CD4-positive, alpha-beta T cell treated with Interleukin-15 for 1 hour (primary cell): Measurements from ENCODE around the gene ACSL6.

Source experiments
- DNase-seq: peaks from one replicate; pipeline ENCODE4 v3.0.0-alpha.2; 2020

The ACSL6 gene

DNA sequence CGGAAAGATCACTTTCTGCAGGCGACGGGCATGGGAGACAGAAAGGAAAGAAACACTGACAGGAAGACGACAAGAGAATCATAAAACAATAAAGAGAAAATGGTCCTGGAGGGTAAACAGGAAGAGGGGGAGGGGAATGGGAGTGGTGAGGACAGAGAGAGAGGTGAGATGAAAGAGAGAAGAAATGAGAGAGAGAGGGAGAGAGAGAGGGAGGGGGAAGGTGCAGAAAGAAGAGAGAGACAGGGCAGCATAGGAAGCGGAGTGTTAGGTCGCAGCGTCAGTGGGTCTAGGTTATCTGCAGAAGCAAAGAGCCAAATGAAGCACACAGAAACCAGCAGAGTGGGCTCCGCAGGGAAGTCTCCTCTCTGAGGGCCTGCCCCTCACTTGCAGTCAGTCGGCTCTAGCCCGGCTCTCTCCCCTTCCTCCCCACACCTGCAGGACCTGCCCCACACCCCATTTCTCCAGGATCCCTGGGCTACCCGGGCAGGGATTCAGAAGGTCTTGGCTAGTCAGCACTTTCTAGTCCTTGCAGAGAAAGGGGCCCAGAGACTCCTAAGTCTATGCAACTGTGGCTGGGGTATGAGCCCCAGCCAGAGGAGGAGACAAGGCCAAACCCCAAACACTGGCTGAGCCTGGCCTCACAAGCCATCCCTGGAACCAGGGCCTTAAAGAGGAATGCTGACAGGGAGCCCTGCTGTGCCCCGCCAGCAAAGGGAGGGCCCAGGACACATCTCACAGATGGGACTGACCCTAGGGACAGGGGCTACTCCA is 36.3 kb downstream of the ACSL6 start:
- DNase-seq: no peak

DNA sequence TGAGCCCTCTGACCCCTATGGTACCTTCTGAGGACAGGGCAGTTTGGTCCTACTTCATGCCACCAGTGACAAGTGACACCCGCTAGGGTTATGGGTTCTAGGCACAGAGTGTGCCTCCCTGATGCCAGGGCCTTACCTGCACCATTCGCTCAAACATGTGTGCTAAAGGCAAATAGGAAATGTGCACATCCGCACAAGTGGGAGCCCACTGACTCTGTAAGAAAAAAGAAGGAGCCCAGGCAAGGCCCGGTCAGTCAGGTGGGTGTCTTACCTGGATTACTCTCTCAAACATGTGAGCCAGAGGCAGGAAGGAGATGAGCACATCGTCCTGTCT is 36.9 kb downstream of the ACSL6 start:
- DNase-seq: no peak

DNA sequence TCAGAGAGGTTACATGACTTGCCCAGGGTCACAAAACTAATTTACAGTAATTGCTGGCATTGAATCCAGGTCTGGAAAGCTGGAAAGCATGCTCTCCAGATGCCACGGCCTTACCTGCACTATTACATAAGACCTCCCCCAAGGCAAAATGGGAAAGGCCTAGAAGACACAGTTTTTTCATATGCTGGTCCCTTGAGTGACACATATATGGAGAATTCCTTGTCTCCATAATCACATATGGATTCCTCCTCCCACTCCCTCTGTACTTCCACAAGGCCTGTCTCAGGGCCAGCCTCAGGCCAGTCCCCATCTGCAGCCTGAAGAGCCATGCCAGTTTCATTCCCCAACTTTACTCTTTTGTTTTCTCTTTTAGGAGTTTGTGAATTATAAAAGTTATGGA is 37.4 kb downstream of the ACSL6 start:
- DNase-seq: no peak

DNA sequence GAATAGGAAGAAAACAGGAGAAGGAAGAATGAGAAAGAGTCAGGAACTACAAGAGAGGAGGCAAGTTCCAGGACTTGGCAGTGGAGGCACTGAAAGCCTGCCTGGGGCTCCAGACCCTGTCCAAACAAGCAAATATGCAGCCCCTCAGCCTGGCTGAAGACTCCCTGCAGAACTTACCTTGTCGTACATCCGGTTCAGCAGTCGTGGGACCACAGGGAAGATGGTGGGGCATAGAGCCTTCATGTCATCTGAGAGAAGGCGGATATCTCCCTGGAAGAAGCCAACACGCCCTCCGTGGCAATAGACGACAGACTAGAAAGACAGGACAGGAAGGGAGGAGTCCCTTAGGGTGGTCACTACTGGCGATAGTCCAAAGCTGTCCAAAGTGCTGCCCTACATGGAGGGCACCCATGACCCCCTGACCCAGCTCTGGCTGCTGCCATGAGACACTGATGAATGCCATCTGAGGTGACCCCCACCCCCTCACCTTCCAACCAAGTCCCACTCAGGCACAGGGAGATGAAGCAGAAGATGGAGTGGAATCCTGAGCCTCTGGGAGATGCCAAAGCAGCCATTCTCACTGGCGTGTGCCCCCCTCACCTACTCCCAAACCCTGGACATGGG is 38.3 kb downstream of the ACSL6 start:
- DNase-seq: no peak

DNA sequence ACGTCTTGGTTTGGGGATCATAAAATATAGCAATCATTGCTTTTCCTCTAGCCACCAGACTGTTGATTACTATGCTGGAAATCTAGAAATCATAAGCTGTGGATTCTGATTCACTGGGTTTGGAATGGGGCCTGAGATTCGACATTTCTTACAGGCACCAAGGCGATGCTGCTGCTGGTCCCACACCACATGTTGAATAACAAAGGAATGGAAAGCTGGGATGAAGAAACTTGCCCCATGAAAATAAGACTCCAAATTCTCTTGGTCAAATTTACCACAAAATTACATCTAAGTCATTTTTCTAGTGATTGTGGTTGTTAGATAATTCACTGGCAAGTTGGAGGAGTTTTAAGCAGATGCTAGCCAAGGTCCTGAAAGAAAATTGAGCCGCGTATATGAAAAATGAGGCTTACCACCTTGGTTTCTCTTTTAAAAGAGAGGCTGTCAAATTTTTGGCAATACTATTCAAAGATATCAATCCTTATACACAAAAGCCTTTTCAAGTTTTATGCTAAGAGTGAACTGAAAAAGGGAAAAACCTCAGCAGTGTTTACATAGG is 43.0 kb downstream of the ACSL6 start:
- DNase-seq: no peak

- DNase-seq: no peak
Measured at GRCh38 chr5:131966551-131966950, 44.9 kb downstream of the ACSL6 start.

GRCh38 chr5:131965826-131966415 is 45.5 kb downstream of the ACSL6 start:
- no peak for DNase-seq

GRCh38 chr5:131959906-131960305 is 51.6 kb downstream of the ACSL6 start:
- no peak for DNase-seq

DNA sequence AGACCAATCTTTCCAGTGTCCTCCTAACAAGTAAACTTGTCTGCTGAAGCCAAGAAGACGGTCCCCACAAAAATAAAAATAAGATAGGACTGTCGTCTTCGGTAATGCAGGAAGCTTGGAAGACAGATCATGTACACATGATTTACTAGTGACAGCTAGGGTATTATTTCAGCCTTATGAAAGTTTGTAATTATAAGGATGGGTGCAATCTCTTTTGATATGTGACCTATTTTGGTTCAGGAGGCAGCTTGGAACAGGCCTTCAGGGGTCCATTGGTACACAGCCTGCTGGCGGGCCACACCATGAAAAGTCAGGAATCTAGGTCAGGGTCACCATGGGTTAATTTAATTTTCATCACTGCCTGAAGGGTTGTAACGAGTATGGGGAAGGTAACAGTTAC is 52.3 kb downstream of the ACSL6 start:
- no peak for DNase-seq

DNA sequence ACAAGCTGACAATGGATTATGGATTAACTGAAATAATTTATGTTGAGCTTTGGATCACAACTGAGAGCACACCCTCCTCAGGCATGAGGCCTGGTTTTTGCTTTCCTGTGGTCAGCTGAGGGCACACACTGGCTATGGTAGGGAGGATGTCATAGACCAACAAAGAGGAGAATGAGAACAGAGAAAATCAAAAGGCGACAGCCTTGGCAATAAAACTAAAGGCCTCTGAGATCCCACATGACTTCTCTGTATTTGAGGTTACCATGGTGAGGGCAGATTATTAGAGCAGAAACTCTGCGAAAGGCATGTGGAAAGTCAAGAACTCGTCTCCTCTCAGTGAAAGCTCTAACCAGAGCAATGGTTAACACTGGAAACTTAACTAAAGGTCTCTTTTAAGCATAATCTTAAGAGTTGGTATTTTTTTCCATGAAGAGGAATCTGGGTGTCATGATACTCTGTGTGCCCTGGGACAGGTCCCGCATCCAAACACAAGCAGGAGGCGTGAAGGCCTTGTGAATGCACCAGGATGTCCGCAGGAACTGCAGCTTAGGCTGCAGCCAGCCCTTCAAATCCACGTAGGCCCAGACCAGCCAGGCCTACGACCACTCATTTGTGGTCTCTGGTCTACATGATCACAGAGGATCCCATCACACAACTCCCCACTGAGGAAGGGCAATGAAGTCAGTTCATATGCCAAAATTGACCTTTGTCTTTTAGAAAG is 53.6 kb downstream of the ACSL6 start:
- no peak for DNase-seq

DNA sequence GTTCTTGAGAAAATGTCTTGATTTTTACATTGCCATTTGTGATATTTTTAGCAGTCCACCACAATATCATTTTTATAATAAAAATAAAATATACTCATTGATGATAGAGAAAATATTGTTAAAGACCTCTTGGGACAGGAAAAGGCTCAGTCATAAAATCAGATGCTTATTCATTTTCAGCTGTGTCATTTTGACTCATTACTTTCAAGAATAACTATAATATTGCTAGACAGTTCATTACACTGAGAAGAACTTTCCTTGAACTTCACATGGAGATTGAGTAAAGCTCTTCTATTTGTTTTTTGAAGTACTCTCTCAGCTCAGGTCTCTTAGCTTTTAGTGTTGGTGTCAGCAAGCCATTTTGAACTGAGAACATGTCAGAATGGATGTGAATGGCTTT is 57.5 kb downstream of the ACSL6 start:
- DNase-seq: no peak

DNA sequence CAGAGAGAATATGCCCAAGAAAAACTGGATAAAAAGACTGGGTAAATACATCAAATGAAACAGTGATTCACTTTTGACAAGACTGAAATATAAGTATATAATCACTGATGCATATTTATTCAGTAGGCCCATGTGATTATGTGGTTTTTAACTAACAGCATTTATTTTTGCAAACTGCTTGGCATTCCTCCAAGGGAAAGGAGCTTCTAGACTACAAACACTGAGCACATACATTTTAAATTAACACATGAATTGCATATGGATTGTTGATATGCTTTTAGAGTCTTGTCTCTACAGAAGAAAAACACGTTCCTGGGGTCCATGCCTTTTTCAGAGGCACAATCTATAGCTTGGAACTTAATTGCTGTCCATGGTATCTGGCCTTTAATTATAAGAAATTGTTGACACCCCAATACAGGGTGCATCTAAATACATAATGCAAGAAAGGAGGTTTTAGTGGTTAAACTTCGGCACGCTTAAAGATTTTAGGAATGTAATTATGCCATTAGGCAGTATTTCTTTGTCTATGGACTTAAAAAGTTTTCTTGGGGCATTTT is 59.1 kb downstream of the ACSL6 start:
- no peak for DNase-seq

DNA sequence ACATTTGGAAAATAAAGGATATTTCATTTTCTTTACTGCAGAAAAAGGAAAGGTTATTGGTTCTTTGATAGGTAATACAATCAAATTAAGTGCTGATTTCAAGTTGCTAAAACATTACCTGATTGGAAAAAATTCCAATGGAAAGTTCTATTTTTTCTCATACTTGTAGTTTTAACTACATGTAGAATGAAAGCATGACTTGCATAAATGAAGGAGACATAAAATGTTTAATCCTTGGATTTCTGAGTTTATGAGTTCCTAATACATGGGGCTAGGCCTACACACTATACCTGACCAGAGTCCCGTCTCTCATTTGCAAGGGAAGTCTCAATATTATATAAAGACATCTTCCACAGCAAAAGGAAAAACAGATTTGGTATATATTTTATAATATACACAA is 60.8 kb downstream of the ACSL6 start:
- no peak for DNase-seq

DNA sequence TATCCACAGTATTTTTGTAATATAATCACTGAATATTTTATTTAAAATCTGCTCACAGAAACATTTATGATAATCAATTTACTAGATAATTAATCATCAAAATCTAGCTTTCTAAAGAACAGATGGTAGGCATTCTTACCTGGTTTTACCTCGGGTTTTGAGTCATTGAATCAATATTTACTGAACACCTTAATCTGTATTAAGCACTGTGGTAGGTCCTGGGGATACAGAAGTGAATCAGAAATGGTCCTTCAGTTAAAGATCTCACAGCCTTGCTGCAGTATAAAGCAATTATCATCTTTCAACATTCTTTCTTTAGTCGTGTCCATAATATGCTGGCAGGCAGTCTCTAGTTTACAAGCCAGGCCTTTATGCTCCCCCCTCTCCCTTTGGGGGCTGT is 64.0 kb downstream of the ACSL6 start:
- DNase-seq: no peak

- no peak for DNase-seq
Measured at GRCh38 chr5:131945551-131946168, 65.8 kb downstream of the ACSL6 start, which contains the start of gene MEIKIN. TSS of gene MEIKIN (minus strand) at chr5:131945663. CDS start at chr5:131945505, 158 bp downstream.

GRCh38 chr5:131944702-131945550 is 66.5 kb downstream of the ACSL6 start:
- DNase-seq: no peak

DNA sequence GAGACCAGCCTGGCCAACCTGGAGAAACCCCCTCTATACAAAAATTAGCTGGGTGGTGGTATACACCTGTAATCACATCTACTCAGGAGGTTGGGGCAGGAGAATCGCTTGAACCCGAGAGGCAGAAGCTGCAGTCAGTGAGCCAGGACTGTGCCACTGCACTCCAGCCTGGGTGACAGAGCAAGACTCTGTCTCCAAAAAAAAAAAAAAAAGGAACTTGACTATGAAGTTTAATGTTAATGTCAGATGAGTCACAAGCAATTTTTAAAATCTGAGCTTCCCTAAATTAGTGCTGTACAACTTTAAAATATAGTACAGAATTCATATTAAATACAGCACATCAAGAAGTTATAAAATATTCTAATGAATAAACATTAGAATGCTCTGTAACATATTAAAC is 67.5 kb downstream of the ACSL6 start:
- DNase-seq: peak; percentile 25

DNA sequence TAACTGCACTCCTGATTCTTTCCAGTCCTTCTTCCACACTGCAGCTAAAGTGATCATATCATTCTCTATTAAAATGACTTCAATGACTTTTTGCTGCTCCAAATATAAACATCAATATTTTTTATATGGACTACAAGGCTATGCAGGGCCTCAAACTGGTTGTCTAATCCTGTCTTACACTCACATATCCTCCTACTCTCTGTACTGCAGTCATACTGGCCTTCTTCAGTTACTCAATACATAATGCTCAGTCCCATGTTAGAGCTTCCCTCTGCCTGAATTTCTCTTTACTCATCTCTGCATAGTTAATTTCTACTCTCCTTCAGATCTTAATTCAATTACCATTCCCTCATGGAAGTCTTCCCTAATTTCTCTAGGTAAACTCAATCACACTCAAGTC is 69.4 kb downstream of the ACSL6 start:
- DNase-seq: no peak

DNA sequence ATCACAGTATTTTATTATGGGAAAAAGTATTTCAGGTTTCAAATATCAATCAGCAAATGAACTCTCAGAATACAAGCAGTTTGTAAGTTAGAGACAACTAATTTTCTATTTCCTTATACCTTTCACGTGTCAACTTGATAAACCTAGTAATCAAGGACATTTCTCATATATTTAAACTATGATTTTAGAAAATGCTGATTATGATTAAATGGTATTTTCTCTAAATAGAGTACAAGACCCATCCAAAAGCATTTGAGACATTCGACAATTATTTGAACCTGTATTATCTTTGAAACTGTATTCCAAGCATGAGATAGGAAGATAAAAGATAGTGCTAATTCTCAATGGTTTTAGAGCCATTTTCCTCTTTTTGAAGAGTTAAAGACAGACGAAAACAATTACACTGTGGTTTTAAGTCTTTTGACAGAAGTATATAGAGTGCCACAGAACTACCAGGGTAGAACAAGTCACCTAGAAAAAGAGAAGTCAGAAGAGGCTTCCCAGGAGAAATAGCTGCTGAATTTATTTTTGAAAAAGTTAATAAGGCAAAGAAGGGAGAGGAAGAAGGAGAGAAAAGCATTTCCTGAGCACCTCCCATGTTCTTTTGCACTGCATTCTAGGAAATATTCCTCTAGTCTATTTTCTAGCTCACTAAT is 71.6 kb downstream of the ACSL6 start:
- DNase-seq: no peak

GRCh38 chr5:131932235-131932634 is 79.2 kb downstream of the ACSL6 start:
- DNase-seq: no peak

DNA sequence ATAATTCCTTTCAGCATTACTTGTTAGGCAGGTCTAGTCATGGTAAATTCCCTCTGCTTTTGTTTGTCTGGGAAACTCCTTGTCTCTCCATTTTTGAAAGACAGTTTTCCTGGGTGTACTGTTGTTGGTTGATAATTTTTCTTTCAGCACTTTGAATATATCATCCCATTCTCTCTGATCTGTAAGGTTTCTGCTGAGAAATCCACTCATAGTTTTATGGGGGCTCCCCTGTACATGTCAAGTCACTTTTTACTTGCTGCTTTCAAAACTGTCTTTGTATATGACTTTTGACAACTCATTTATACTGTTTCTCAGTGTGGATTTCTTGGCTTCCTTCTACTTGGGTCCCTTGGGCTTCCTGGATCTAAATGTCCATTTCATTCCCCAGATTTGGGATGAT is 82.5 kb downstream of the ACSL6 start:
- DNase-seq: no peak
